ENCODE data around the gene MAST4. TPM values are rescaled to one million over a fixed set of nuclear protein-coding genes. Genes with fewer than 3 reads are reported as not detected.

The MAST4 gene
- total and polyA plus RNA-seq, 2 donors (not counting 1 experiment from before 2014, with no cell fraction given), result 2.5 to 57.1 TPM

DNA sequence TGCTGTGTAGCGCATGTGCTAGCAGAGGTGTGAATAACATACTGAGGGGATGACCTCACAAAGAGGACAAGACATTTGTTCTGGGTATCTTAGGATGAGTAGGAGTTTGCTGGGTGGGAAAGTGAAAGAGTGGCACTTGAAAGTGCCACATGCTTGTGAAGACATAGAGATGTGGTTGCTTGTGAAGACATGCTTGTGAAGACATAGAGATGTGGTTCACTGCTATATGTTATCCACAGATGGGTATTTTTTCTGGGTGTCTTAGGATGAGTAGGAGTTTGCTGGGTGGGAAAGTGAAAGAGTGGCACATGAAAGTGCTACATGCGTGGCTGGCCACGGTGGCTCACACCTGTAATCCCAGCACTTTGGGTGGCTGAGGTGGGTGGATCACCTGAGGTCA, 63.6 kb downstream of the MAST4 start:
- H3K9me3 Mint-ChIP-seq (ENCODE audit: insufficient read depth), result no peaks in the 10 kb centered on the region
- TF ChIP-seq, protein P1, sequence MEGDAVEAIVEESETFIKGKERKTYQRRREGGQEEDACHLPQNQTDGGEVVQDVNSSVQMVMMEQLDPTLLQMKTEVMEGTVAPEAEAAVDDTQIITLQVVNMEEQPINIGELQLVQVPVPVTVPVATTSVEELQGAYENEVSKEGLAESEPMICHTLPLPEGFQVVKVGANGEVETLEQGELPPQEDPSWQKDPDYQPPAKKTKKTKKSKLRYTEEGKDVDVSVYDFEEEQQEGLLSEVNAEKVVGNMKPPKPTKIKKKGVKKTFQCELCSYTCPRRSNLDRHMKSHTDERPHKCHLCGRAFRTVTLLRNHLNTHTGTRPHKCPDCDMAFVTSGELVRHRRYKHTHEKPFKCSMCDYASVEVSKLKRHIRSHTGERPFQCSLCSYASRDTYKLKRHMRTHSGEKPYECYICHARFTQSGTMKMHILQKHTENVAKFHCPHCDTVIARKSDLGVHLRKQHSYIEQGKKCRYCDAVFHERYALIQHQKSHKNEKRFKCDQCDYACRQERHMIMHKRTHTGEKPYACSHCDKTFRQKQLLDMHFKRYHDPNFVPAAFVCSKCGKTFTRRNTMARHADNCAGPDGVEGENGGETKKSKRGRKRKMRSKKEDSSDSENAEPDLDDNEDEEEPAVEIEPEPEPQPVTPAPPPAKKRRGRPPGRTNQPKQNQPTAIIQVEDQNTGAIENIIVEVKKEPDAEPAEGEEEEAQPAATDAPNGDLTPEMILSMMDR (IDR thresholded peaks at IDR 0.05), result no peak
- TF ChIP-seq EZH2 (IDR thresholded peaks at IDR 0.05; ENCODE audit: borderline replicate concordance, insufficient read depth, low read depth, low read length, poor library complexity, severe bottlenecking), result no peak
- ATAC-seq (ENCODE audit: low read depth) (no peak), DNase-seq (no peak)
- no peaks in the 10 kb centered on the region for H3K27me3 ChIP-seq (replicated peaks in 1 of 4; ENCODE audit: control extremely low read depth in 1 of 4, control insufficient read depth in 3 of 4, insufficient read depth in 4 of 4, low read length in 3 of 4)
- H3K4me1 ChIP-seq (ENCODE audit: control insufficient read depth in 2 of 2, insufficient read depth in 2 of 2, low read length in 2 of 2), result no peaks in the 10 kb centered on the region
- no peak overlapping the region for H3K4me3 ChIP-seq (ENCODE audit: control extremely low read depth in 1 of 5, extremely low read depth in 1 of 5, insufficient read depth in 1 of 5, low read depth in 2 of 5, low read length in 4 of 5)
- intact Hi-C loops (cut with micrococcal nuclease), result no loop called here
- H3K27ac ChIP-seq (ENCODE audit: low read length in 2 of 2), result no peak overlapping the region
- H3K4me2 ChIP-seq (replicated peaks; ENCODE audit: low read depth, low read length, poor library complexity, severe bottlenecking), result no peak overlapping the region
- H3K9me3 ChIP-seq (ENCODE audit: control extremely low read depth in 1 of 3, control insufficient read depth in 2 of 3, insufficient read depth in 1 of 3, low read length in 2 of 3), result no peaks in the 10 kb centered on the region
- H2AFZ ChIP-seq (ENCODE audit: insufficient read depth, low read depth, low read length, poor library complexity, severe bottlenecking), result no peak overlapping the region
- no peaks in the 10 kb centered on the region for H3K79me2 ChIP-seq (ENCODE audit: control insufficient read depth, insufficient read depth, low read length)
- POLR2A ChIA-PET, result no interaction called here
- no peaks in the 10 kb centered on the region for H3K36me3 ChIP-seq (replicated peaks in 1 of 2; ENCODE audit: control extremely low read depth in 1 of 2, control insufficient read depth in 1 of 2, extremely low read depth in 1 of 2, insufficient read depth in 2 of 2, low read length in 1 of 2)
- no peak overlapping the region for H3K9ac ChIP-seq (ENCODE audit: low read length)
- peaks cover 7% of the 10 kb centered on the region for H3K27me3 Mint-ChIP-seq
- no peaks in the 10 kb centered on the region for H3K4me1 Mint-ChIP-seq
- CTCF ChIA-PET, result interaction anchor here (2.2 kb wide), 1 partner anchor 353 kb away, joined by 13 read pairs; no protein-coding TSS in a partner anchor
- 97% methylated on average over 3 of the region's 3 CpGs for WGBS (ENCODE audit: insufficient coverage)
- H3K27ac Mint-ChIP-seq, result no peak overlapping the region
- no peaks in the 10 kb centered on the region for H4K20me1 ChIP-seq (ENCODE audit: control insufficient read depth, insufficient read depth, low read length, poor library complexity, severe bottlenecking)
- no peak overlapping the region for H3K4me3 Mint-ChIP-seq

DNA sequence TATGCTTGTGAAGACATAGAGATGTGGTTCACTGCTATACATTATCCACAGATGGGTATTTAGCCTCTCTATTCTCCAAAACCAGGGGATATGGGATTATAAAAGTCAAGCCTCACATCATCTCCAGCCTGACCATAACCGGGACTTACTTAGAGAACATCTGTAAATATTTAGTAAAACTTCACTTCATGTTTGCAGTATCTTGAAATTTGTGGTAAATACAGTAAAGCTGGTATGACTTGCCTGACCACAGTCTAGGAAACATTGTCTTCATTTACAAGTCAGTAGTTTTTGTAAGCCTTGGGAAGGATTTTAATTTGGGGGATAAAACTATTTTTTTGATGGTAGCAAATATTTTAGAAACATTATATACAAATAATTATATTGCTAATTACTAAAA, 64.2 kb downstream of the MAST4 start:
- H3K9me3 ChIP-seq (ENCODE audit: control extremely low read depth in 1 of 3, control insufficient read depth in 2 of 3, insufficient read depth in 1 of 3, low read length in 2 of 3), result no peaks in the 10 kb centered on the region
- POLR2A ChIA-PET, result no interaction called here
- H3K9me3 Mint-ChIP-seq (ENCODE audit: insufficient read depth), result no peaks in the 10 kb centered on the region
- WGBS (ENCODE audit: insufficient coverage), result no CpG with 5 or more reads among the region's 1 CpG
- no peak overlapping the region for H3K27ac Mint-ChIP-seq
- H3K27ac ChIP-seq (ENCODE audit: low read length in 2 of 2), result no peak overlapping the region
- no peak for TF ChIP-seq EZH2 (IDR thresholded peaks at IDR 0.05; ENCODE audit: borderline replicate concordance, insufficient read depth, low read depth, low read length, poor library complexity, severe bottlenecking)
- TF ChIP-seq, protein P1 (IDR thresholded peaks at IDR 0.05), result no peak
- no peaks in the 10 kb centered on the region for H3K36me3 ChIP-seq (replicated peaks in 1 of 2; ENCODE audit: control extremely low read depth in 1 of 2, control insufficient read depth in 1 of 2, extremely low read depth in 1 of 2, insufficient read depth in 2 of 2, low read length in 1 of 2)
- H3K27me3 ChIP-seq (replicated peaks in 1 of 4; ENCODE audit: control extremely low read depth in 1 of 4, control insufficient read depth in 3 of 4, insufficient read depth in 4 of 4, low read length in 3 of 4), result no peaks in the 10 kb centered on the region
- DNase-seq (no peak), ATAC-seq (ENCODE audit: low read depth) (no peak)
- no peak overlapping the region for H3K4me2 ChIP-seq (replicated peaks; ENCODE audit: low read depth, low read length, poor library complexity, severe bottlenecking)
- peaks cover 7% of the 10 kb centered on the region for H3K27me3 Mint-ChIP-seq
- no peak overlapping the region for H3K4me3 ChIP-seq (ENCODE audit: control extremely low read depth in 1 of 5, extremely low read depth in 1 of 5, insufficient read depth in 1 of 5, low read depth in 2 of 5, low read length in 4 of 5)
- H3K4me1 Mint-ChIP-seq, result no peaks in the 10 kb centered on the region
- H2AFZ ChIP-seq (ENCODE audit: insufficient read depth, low read depth, low read length, poor library complexity, severe bottlenecking), result no peak overlapping the region
- intact Hi-C loops (cut with micrococcal nuclease), result no loop called here
- no peaks in the 10 kb centered on the region for H4K20me1 ChIP-seq (ENCODE audit: control insufficient read depth, insufficient read depth, low read length, poor library complexity, severe bottlenecking)
- H3K9ac ChIP-seq (ENCODE audit: low read length), result no peak overlapping the region
- H3K4me1 ChIP-seq (ENCODE audit: control insufficient read depth in 2 of 2, insufficient read depth in 2 of 2, low read length in 2 of 2), result no peaks in the 10 kb centered on the region
- H3K4me3 Mint-ChIP-seq, result no peak overlapping the region
- CTCF ChIA-PET, result no interaction called here
- H3K79me2 ChIP-seq (ENCODE audit: control insufficient read depth, insufficient read depth, low read length), result no peaks in the 10 kb centered on the region

Data from B cell (primary cell).